GM21390 (cell line): Measurements from ENCODE around the gene RFX6.

Experiments used
- ATAC-seq: cut with Tn5 transposase; IDR thresholded peaks from one replicate; pipeline ENCODE4 v1.9.1; 2021; ENCODE audit not compliant: unreplicated experiment

Gene RFX6

DNA sequence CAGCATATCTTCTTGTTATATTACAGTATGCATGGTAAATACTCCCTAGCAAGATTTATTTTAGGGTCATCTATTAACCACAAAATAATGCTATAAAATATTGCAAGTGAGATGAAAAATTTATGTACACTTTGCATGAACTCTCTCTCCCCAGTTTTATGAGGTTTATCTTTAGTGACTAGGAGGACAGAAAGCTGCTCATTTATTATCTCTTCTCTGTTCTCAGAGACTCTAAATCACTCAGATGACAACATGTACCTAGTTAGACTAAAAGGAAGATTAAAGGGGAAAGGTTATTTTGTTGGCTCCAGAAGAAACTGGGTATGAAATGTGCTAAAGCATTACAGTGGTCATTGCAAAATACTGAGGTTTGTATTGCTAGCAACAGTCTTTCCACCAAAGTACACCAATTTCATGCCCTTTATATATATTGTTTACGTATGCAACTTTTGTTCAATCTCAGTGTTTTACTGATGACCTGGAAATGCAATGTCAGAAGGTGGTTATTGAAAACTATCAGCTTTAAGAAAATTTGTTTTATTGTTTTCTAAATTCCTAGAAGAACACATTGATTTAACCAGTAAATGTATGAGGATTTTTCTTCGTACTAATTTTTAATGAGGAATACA is 11.8 kb downstream of the RFX6 start:
- no peak for ATAC-seq

DNA sequence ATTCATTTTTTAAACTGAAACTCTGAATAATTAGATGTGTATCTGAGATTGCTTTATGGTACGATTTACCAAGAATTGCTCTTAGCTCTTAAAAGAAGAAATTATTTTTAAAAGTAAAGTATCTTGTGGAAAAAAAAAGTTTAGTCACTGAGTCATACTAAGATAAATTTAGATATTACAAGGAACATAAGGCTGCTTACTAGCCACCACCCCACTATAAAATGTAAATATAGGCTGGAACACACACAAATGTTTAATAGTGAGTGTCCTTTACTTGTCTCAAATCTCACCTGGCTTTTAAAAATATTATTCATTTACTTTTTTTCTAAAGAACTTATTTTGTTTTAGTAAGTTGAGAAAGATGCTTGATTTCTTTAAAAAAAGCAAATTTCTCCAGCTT is 17.6 kb downstream of the RFX6 start:
- no peak for ATAC-seq

DNA sequence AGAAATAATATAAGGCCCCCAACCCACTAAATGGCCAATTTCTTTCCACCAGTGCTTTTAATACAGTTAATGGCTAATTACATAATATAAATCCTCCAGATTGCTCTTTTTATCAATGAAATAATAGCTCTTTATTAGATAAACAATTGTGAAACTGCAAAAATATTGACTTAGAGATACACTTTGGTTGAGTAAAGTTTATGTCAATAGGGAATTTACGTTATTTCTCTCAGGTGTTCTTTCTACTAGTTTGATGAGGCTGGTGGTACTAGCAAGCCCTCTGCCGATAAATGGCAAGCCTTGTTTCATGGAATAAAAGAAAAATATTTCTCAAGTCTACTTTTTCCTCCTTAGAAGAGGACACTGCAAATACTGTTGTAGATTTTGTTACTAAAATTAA is 18.9 kb downstream of the RFX6 start:
- no peak for ATAC-seq

DNA sequence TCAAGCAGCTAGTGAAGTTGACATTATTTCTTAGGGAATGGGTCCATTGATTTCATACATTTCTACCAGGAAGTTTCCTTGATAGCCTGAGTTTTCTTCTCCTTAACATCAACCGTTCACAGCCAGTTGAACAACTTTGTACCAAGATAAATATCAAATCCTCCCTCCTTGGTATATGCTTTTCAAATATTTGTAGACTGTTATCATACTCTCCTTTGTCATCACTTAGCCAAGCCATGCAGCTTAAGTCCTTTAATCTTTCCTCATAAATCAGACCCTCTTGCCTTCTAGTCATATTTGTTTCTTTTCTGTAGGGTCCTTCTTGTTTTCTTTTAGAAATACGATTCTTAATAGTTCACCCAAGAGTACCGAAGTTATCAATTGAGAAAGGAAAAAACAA is 25.6 kb downstream of the RFX6 start:
- ATAC-seq = no peak

DNA sequence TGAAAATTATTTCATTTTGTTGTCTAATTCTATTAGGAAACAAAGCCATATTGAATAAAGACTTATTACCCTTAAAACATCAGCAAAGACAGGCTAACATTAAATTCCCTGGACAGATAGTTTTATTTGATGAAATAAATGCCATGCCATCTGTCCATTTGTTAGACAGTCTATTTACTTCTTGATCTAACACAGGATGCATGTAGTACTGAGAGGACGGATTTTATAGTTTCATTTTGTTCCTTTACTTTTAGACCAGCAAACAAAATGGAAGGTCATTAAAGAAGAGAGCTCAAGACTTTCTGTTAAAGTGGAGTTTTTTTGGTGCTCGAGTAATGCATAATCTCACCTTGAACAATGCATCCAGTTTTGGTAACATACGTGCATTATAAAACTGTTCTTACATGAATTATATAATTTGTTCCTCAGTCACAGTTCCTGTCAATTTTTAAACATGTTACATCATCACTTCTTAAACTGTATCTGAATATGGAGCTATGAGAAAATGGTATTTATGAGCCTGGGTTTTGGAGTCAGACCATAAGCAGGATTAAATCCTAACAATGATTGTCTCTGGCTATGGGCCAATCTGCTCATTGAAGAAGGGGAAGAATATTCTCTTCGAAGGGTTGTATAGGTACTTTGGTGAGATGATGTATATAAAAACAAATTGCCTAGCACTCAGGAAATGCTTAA is 46.0 kb downstream of the RFX6 start:
- ATAC-seq = no peak

DNA sequence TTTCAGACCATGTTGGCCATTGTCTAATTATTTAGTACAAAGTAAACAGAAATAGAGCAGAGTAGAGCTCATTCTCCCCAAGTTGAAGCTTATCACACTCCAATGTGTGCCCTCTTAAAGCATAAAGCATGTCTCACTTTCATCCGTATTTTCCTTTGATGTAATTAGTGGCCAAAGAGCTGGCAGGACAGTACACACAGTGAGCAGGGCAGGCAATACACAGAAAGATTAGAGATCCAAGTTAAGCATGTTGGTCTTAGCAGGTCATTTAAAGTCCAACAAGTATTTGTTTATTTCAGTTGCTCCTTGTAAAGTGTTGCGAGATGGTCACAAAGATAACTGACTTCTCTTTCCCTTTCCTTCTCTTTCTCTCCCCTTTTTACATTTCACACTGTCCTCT is 47.2 kb downstream of the RFX6 start:
- no peak for ATAC-seq

DNA sequence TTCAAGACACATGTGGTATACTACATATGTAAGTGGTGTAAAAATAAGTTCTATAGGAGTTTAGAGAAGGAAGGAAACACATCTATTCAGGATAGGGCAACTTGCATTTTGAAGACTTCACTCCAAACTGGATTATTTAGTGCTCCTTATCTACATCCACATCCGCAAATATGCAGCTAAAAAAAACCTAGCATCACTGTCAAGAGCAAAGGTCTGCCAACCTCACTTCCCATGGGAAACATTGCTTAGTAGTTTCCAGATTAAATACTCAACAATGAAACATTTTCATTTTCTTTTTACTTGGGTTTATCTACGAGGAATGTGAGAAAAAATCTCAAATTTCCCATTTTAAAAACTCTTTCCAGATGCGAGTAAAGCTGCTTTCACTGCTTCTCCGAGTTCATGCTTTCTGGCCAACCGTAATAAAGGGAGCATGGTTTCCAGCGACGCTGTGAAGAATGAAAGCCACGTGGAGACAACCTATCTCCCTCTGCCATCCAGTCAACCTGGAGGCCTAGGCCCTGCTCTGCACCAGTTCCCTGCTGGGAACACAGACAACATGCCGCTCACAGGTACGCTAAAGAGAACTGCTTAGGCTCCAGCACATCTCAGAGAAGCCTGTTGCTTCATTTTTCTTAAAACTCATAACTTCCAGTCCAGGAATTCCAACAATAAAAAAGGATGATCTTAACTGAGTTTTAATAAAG is 48.2 kb downstream of the RFX6 start:
- ATAC-seq = no peak

DNA sequence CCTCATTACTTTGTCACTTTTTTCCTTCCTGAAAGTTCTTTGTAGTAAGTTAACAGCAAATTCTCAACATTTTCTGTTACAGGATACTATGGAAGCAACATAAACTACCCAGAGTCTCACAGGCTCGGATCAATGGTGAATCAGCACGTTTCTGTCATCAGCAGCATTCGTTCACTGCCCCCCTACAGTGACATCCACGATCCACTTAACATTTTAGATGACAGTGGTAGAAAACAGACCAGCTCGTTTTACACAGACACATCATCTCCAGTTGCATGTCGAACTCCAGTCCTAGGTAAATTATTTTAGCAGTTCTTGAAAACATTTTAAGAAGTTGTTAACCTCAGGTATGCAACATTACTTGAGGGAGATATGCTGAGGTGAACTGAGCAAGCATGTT is 51.6 kb downstream of the RFX6 start:
- no peak for ATAC-seq

DNA sequence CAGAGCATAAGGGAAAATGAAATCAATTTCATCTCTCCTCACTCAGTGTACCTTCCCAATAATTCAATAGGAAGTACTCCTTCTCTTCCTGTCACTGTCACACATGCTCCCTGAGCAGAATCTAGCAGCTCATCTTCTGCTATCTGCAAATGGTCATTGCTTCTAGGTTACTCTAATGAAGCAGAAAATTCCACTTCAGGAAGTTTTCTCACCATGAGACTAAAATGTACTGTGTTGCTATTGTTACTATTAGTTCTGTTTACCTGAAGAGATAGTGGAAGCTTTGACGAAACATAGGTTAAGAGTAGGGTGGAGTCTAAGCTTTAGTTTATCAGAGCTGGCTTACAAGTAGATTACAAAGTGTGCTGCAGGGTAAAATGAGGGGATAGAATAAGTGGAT is 52.8 kb downstream of the RFX6 start:
- no peak for ATAC-seq

DNA sequence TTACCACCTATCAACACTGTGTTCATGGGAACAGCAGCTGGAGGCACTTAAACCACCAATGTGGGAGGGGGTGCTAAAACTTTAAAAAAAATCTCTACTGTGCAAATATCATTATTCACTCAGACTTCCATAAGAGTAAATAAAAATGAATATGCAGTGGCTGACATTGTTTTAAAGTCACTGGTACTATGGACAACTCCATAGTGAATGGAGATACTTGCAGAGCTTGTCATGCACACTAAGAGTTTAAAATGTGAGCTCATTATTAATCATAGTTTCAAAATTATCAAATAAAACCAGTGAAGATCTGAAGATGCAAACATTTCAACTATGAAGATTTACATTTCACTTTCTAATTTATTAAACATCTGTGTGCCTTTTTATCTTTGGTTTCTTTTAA is 54.4 kb downstream of the RFX6 start:
- ATAC-seq = no peak

DNA sequence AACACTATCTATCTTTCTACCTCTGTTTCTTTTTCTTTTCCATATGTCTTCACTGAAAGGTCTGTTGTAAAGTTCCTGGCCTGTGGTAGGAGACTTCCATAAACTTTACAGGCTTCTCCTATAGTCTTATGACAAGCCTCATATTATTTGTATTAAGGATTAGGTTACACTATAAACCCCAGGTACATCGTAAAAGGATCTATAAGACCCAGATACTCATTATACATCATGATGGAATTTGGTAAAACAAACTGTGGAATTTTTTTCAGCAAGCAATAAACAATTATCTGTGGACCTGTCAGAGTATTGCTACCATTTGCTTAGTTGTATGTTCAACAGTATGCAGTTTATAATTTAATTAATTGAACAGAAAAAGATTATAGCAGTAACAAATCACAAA is 55.5 kb downstream of the RFX6 start:
- ATAC-seq = no peak

DNA sequence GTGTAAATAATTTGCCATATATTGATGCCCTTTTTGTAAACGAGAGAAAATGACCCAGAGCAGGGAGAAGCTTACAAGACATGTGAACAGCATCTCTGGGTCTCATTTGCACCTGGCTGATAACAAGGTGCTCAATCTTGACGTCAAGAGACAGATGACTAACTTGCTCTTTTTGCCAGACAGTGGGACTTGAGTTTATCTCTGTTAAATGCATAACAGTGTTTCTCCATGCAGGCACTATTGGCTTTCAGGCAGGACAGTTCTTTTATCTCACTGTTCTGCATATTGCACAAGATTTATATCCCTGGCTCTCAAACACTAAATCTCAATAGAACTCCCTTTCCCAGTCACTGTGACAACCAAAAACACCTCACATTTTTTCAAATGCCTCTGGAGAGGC is 56.4 kb downstream of the RFX6 start:
- no peak for ATAC-seq

DNA sequence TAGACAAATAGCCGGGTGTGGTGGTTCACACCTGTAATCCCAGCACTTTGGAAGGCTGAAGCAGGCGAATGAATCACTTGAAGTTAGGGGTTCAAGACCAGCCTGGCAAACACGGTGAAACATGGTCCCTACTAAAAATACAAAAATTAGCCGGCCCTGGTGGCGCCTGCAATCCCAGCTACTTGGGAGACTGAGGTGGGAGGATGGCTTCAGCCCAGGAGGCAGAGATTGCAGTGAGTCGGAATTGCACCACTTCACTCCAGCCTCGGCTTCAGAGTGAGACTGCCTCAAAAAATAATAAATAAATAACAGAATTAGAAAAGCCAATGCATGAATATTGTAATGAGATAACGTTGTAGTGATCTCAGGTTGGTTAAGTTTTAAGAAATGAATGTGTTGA is 61.3 kb downstream of the RFX6 start:
- ATAC-seq = no peak

DNA sequence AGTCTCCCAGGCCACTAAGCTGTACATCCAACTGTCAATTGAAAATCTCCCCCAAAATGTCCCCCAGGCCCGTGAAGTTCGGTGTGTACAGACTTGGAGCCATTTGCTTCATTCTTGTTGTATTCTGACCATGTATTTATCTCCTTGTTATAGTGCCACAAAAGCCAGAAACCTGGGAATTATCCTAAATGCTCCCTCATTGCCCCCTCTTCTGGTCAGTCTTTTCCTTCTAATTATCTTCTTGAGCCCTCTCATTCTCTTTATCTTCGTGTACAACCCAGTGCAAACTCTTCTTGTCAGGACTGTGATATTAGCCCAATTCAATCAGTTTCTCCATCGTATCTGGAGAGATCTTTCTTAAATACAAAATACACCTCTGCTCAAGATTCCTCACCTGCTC is 64.7 kb downstream of the RFX6 start:
- ATAC-seq = no peak

DNA sequence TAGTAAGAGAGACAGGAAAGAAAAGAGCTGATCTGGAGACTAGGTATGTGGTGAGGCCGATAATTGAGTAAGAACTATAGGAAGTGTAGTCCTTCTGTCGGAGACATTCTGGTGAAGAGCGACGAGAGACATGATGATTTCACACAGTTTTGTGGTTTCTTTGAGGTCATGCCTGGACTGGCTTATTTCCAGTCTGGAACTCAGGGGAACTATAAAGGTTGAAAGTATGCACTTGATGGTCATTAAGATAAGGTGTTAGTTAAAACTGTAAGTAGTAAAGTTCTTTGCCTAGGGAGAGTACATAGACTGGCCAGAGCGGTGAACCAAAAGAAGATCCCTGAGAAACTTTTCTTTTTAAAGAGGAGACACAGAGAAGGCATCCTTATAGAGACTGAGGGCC is 68.8 kb downstream of the RFX6 start:
- ATAC-seq = no peak

DNA sequence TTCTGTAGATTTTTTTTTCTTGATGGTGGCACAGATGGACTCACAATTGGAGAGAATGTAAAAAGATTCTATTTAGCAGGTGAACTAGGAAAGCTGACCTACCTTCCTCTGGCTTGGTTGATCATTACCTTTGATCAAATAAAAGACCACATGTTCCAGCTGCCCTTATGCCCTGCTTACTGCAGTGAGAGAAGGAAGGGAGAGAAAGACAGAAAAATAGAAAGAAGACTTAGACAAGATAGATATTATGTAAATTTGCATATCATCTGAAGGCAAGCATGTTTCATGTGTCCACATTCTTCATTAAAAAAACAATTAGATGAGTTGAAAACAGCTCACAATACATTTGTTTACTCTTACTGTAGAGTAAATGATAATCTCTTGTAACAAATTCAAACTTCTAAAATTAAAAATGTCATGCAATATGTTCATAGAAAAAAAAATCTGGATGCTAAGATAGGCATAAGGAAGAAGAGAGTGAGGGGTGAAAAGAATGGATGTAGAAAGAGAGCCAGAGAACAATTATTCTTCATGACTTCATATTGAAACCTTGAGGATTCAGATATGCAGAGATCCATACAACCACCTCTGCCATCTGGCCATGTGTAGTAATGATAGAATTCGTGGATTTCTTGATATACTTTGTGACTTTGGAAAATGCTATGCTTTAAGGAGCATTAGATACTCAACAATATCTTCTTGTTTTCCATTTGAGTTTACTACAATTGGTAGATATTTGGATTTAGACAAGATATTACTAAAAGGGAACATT is 71.7 kb downstream of the RFX6 start:
- no peak for ATAC-seq

DNA sequence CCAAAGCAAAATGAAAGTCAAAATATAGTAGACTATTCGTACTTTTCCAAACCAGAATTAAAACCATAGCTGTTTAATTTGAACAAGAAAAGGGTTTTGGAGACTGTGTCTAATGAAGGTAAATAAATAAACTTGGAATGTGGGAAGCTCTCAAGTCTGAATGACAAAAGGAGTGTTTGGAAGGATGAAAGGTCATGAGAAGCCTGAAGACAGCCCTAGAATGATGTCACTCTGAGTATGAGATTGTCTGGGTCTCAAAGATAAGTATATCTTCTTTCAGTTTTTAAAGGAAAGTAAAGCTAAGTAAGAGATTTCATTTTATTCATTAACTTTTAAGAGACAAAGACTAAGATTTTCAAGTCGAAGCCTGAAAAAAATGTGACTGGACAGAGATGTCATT is 72.9 kb downstream of the RFX6 start:
- no peak for ATAC-seq

DNA sequence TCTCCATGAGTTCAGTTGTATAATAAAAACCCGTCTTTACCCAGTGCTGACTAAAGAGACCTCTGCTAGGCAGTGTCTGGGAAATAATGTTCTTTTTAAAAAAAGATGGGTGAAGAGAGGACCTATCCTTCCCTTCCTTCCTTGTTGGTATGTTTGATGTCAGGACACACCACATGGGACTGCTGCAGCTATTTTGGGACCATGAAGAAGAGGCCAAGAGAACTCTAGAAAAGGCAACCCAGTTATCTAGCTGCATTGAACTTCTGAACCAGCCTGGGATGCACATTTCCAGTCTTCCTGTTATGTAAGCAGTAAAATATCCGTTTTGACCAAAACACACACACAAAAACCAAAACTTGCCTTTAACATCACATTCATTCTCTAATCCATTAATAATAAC is 77.3 kb downstream of the RFX6 start:
- no peak for ATAC-seq

DNA sequence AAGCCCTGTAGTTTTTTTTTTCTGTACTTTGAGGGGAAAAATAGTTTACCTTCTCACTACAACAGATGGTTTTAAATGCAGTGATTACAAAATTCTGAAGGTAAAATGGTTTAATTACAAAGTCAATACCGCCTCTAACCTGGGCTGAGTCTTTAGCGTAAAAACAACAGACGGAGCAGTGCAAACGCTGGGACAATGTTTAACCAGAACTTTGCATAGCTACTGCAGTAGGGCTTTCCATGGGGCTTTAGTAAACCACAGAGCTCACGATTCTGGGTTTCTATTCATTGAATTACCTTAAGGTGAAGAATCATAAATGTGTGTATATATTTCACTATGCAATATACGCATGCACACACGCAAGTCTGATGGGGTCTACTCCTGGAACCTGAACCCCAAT is 77.9 kb downstream of the RFX6 start:
- no peak for ATAC-seq

DNA sequence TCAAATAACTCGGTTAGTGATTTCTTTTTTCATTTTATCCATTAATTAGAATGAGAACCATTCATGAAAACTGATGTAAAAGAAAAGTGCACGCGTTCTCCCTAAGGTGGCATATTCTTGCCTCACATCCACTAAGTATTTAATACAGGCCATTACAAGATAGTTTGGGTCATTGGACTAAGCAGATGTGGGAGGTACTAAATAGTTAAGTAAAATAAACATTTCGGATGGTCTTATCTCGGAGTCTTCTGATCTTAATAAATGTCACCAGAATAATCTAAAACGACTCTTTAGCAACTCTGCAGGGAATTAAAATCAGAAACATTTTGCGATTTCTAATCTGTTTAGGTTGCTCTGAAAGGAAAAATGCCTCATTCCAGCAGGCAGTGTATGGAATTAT is 78.7 kb downstream of the RFX6 start:
- ATAC-seq = no peak

DNA sequence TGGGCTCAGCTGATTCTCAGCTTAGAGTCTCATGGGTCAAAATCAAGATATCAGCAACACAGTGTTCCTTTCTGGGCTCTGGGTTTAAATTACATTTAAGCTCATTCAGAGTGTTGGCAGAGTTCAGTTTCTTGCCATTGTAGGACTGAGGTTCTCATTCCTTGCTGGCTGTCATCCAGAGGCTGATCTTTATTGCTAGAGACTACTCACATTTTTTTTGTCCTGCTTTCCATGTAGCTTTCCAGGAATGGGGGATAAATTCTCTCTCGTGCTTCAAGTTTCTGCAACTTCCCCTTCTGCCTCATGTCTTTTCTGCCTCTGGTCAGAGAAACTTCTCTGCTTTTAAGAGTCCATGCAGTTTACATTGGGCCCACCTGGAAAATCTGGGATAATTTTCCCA is 86.9 kb downstream of the RFX6 start:
- ATAC-seq = no peak
